Measurements from ENCODE around the gene GTF2A2. TPM values are rescaled to one million over a fixed set of nuclear protein-coding genes. Genes with fewer than 3 reads are reported as not detected.
"Not testable (repeated sequence)": the region's sequence is repeated elsewhere in the genome, so short reads cannot be mapped to it uniquely, and the experiment has no call there.

GTF2A2 gene
- total RNA-seq, 1 donor from 2014 or later: 73.2 TPM

GRCh38 chr15:59678172-59678571 lies 20.9 kb upstream of the GTF2A2 start:
- ATAC-seq: no peak
- intact Hi-C loops (cut with DNase I): no loop called here

GRCh38 chr15:59676565-59676964 lies 19.2 kb upstream of the GTF2A2 start:
- intact Hi-C loops (cut with DNase I): no loop called here
- ATAC-seq: no peak

More at GRCh38 chr15:59678172-59678571, 20.9 kb upstream of the GTF2A2 start:
- no peak for DNase-seq (ENCODE audit: low spot score)

GRCh38 chr15:59674361-59674877 lies 17.1 kb upstream of the GTF2A2 start:
- no peak for ATAC-seq
- intact Hi-C loops (cut with DNase I): no loop called here

More at GRCh38 chr15:59676565-59676964, 19.2 kb upstream of the GTF2A2 start:
- DNase-seq (ENCODE audit: low spot score): no peak

GRCh38 chr15:59668556-59668955 lies 11.2 kb upstream of the GTF2A2 start:
- DNase-seq (ENCODE audit: low spot score) (no peak), ATAC-seq (no peak)
- intact Hi-C loops (cut with DNase I): no loop called here

More at GRCh38 chr15:59674361-59674877, 17.1 kb upstream of the GTF2A2 start:
- DNase-seq (ENCODE audit: low spot score): no peak

- ATAC-seq (no peak), DNase-seq (ENCODE audit: low spot score) (no peak)
- intact Hi-C loops (cut with DNase I): no loop called here
These were observed 4.9 kb upstream of the GTF2A2 start for GRCh38 chr15:59662260-59662659.

- intact Hi-C loops (cut with DNase I): loop anchor here (2.0 kb wide), 1 partner anchor 25 kb away; no protein-coding TSS in a partner anchor
- ATAC-seq: no peak
- DNase-seq (ENCODE audit: low spot score): no peak
These were observed 2.1 kb upstream of the GTF2A2 start for GRCh38 chr15:59659366-59659765.

GRCh38 chr15:59657635-59658125 lies 365 bp upstream of the GTF2A2 start:
- ATAC-seq (peak; percentile 42), DNase-seq (ENCODE audit: low spot score) (no peak)
- intact Hi-C loops (cut with DNase I): loop anchor here (2.0 kb wide), 1 partner anchor 27 kb away; no protein-coding TSS in a partner anchor

- ATAC-seq: no peak
- no peak for DNase-seq (ENCODE audit: low spot score)
- intact Hi-C loops (cut with DNase I): no loop called here
These were observed 3.3 kb downstream of the GTF2A2 start for GRCh38 chr15:59654046-59654445.

GRCh38 chr15:59649603-59650002 lies 7.7 kb downstream of the GTF2A2 start:
- DNase-seq (ENCODE audit: low spot score): no peak

GRCh38 chr15:59647085-59647484 lies 10.2 kb downstream of the GTF2A2 start:
- no peak for ATAC-seq
- DNase-seq (ENCODE audit: low spot score): no peak
- intact Hi-C loops (cut with DNase I): no loop called here

More at GRCh38 chr15:59649603-59650002, 7.7 kb downstream of the GTF2A2 start:
- intact Hi-C loops (cut with DNase I): no loop called here
- ATAC-seq: no peak

GRCh38 chr15:59646277-59646676 lies 11.0 kb downstream of the GTF2A2 start:
- DNase-seq (ENCODE audit: low spot score) (no peak), ATAC-seq (no peak)
- intact Hi-C loops (cut with DNase I): no loop called here

GRCh38 chr15:59645812-59646211 lies 11.5 kb downstream of the GTF2A2 start:
- DNase-seq (ENCODE audit: low spot score); intact Hi-C loops (cut with DNase I); ATAC-seq: not testable (repeated sequence)

- no peak for DNase-seq (ENCODE audit: low spot score)
- intact Hi-C loops (cut with DNase I): no loop called here
- ATAC-seq: no peak
These were observed 12.6 kb downstream of the GTF2A2 start for GRCh38 chr15:59644756-59645155.

- intact Hi-C loops (cut with DNase I): no loop called here
- ATAC-seq (no peak), DNase-seq (ENCODE audit: low spot score) (no peak)
These were observed 15.0 kb downstream of the GTF2A2 start for GRCh38 chr15:59642351-59642750.

- ATAC-seq; intact Hi-C loops (cut with DNase I); DNase-seq (ENCODE audit: low spot score): not testable (repeated sequence)
These were observed 19.8 kb downstream of the GTF2A2 start for GRCh38 chr15:59637507-59637906.

- no peak for ATAC-seq
- intact Hi-C loops (cut with DNase I): no loop called here
- DNase-seq (ENCODE audit: low spot score): no peak
These were observed 21.1 kb downstream of the GTF2A2 start for GRCh38 chr15:59636184-59636583.

GRCh38 chr15:59632714-59633113 lies 24.6 kb downstream of the GTF2A2 start:
- ATAC-seq (no peak), DNase-seq (ENCODE audit: low spot score) (no peak)
- intact Hi-C loops (cut with DNase I): no loop called here

GRCh38 chr15:59622289-59622688 lies 35.0 kb downstream of the GTF2A2 start:
- intact Hi-C loops (cut with DNase I): no loop called here
- DNase-seq (ENCODE audit: low spot score) (no peak), ATAC-seq (no peak)

- no peak for DNase-seq (ENCODE audit: low spot score)
- intact Hi-C loops (cut with DNase I): no loop called here
- ATAC-seq: no peak
These were observed 38.9 kb downstream of the GTF2A2 start for GRCh38 chr15:59618406-59618805.

GRCh38 chr15:59616379-59616778 lies 40.9 kb downstream of the GTF2A2 start:
- intact Hi-C loops (cut with DNase I): no loop called here
- DNase-seq (ENCODE audit: low spot score) (no peak), ATAC-seq (no peak)

- DNase-seq (ENCODE audit: low spot score): no peak
- ATAC-seq: no peak
- intact Hi-C loops (cut with DNase I): no loop called here
These were observed 41.7 kb downstream of the GTF2A2 start for GRCh38 chr15:59615661-59616060.
